Endothelial cell (in vitro differentiated cells): ENCODE results near the gene KLK14. TPM values are rescaled to one million over a fixed set of nuclear protein-coding genes. Genes with fewer than 3 reads are reported as not detected.

Source experiments
- DNase-seq: peaks from one replicate; pipeline ENCODE4 v3.0.0; 2021; ENCODE audit warnings: low spot score
- H3K27ac Mint-ChIP-seq: one replicate; pipeline ENCODE4 v1.8.0; 2021; ENCODE audit warnings: mixed read lengths, inconsistent platforms; ENCODE audit not compliant: unreplicated experiment
- H3K27me3 Mint-ChIP-seq: one replicate; pipeline ENCODE4 v1.8.0; 2021; ENCODE audit warnings: mild to moderate bottlenecking, moderate library complexity, mixed read lengths, inconsistent platforms; ENCODE audit not compliant: unreplicated experiment
- H3K36me3 Mint-ChIP-seq: one replicate; pipeline ENCODE4 v1.8.0; 2021; ENCODE audit warnings: mild to moderate bottlenecking, low read depth, mixed read lengths, inconsistent platforms; ENCODE audit not compliant: unreplicated experiment
- H3K4me1 Mint-ChIP-seq: one replicate; pipeline ENCODE4 v1.8.0; 2021; ENCODE audit warnings: mild to moderate bottlenecking, mixed read lengths, inconsistent platforms; ENCODE audit not compliant: unreplicated experiment
- H3K4me3 Mint-ChIP-seq: one replicate; pipeline ENCODE4 v1.8.0; 2021; ENCODE audit warnings: mild to moderate bottlenecking, mixed read lengths, inconsistent platforms; ENCODE audit not compliant: unreplicated experiment
- H3K9me3 Mint-ChIP-seq: one replicate; pipeline ENCODE4 v1.8.0; 2021; ENCODE audit warnings: mixed read lengths, inconsistent platforms; ENCODE audit not compliant: unreplicated experiment
- total RNA-seq: library from RNA; stranded (reverse); fragmentation: NEBNext Ultra II Directional; extraction: Animal tissue kit (Norgen Biotek cat#: 25700); gene quantifications from one replicate; pipeline ENCODE4 v1.2.1, GENCODE V29; 2021; ENCODE audit not compliant: unreplicated experiment
- TF ChIP-seq, protein P1 (sequence below): fragments of 200-600 bp; sonication (generic); IDR thresholded peaks from one replicate; pipeline ENCODE4 v1.5.0; 2021; ENCODE audit warnings: antibody characterized with exemption; ENCODE audit not compliant: unreplicated experiment

Gene KLK14
- total RNA-seq, 1 donor from 2014 or later = not detected

- Mint-ChIP-seq H3K4me3 (peak overlapping the region; percentile 84), H3K36me3 (no peaks in the 10 kb centered on the region), H3K27me3 (peaks cover 5% of the 10 kb centered on the region), H3K9me3 (no peaks in the 10 kb centered on the region), H3K27ac (no peak overlapping the region), H3K4me1 (peaks cover 3% of the 10 kb centered on the region)
- DNase-seq = no peak
- TF ChIP-seq, protein P1, sequence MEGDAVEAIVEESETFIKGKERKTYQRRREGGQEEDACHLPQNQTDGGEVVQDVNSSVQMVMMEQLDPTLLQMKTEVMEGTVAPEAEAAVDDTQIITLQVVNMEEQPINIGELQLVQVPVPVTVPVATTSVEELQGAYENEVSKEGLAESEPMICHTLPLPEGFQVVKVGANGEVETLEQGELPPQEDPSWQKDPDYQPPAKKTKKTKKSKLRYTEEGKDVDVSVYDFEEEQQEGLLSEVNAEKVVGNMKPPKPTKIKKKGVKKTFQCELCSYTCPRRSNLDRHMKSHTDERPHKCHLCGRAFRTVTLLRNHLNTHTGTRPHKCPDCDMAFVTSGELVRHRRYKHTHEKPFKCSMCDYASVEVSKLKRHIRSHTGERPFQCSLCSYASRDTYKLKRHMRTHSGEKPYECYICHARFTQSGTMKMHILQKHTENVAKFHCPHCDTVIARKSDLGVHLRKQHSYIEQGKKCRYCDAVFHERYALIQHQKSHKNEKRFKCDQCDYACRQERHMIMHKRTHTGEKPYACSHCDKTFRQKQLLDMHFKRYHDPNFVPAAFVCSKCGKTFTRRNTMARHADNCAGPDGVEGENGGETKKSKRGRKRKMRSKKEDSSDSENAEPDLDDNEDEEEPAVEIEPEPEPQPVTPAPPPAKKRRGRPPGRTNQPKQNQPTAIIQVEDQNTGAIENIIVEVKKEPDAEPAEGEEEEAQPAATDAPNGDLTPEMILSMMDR = no peak
Measured at GRCh38 chr19:51065221-51065960, 17.3 kb downstream of the KLK14 start.

DNA sequence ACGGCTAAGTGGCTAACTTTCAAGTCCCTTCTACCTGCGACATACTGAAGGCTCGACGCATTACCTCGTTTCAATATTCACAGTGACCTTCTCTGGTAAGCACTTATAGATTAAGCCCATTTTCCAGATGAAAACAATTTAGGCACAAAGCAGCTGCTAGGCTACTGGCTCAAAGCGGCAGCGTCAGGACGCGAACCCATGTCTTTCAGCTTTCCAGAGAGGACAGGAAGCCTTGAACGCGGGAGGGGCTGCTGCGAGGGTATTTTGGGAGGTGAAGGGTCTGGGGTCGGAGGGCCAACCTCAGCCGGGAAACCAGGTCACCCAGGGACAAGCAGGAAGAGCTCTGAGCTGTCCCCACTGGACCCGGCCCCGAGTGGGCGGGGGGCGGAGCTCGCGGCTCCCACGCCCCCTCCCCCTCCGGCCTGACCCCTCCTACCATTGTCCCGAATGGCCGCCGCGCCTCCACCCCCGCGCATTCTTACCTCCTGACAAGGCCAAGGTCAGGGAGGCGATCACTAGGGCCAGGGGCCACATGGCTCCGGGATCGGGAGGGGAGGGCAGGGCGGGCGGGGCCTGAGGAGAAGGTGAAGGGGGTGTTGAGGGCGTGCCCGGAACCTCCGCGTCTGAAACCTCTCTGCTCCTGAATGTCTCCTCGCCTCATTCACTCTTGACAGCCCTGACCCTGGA lies 18.0 kb downstream of the KLK14 start, which contains the start of gene KLK13:
Gene KLK13 (minus strand): TSS at position 559 of the 687 bp plus-strand sequence. CDS start 25 bp downstream, at position 534.
- no peaks in the 10 kb centered on the region for H3K9me3 Mint-ChIP-seq
- peaks cover 3% of the 10 kb centered on the region for H3K4me1 Mint-ChIP-seq
- peak within 1 kb of the TSS; percentile 84 for H3K4me3 Mint-ChIP-seq
- H3K27ac Mint-ChIP-seq = no peak within 1 kb of the TSS
- peak; percentile 18 for DNase-seq
- TF ChIP-seq, protein P1 = no peak
- peaks cover 7% of the 10 kb centered on the region for H3K27me3 Mint-ChIP-seq
- H3K36me3 Mint-ChIP-seq = no peaks in the 10 kb centered on the region

DNA sequence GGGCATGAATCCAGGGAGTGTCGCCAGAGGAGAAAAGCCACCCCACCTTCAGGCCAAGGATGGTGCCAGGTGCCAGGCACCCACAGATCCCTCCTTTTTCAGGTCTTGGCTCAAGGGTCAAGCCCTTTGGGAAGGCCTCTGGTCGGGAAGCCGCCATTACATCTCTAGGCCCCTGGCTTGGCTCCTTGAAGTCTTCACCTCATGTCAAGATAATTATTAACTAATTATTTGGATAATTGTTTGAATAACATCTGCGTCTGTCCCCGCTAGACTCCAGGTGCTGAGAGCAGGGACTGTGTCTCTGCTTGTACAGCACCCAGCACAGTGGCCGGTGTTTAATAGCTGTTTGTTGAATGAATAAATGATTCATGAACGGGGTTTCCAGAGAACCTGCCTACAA lies 19.0 kb downstream of the KLK14 start:
- no peak for DNase-seq
- Mint-ChIP-seq H3K4me3 (peak overlapping the region; percentile 65), H3K36me3 (no peaks in the 10 kb centered on the region), H3K27ac (no peak overlapping the region), H3K4me1 (peaks cover 3% of the 10 kb centered on the region), H3K27me3 (peaks cover 9% of the 10 kb centered on the region), H3K9me3 (no peaks in the 10 kb centered on the region)
- TF ChIP-seq, protein P1 = no peak

DNA sequence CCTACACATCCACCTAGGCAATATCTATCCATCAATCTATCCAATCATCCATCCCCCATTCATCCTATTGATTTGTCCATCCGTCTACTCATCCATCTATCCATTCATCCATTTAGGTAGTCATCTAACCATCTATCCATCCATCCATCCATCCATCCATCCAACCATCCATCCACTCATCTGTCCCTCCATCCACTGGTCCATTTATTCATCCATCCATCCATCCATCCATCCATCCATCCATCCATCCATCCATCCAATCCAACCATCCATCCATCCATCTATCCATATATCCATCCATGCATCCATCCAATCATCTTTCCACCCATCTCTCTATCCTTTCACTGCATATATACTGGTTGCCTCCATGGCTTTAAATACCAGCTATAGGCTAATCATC lies 21.7 kb downstream of the KLK14 start:
- Mint-ChIP-seq H3K4me1 (peaks cover 2% of the 10 kb centered on the region), H3K27ac (no peak overlapping the region), H3K27me3 (peaks cover 6% of the 10 kb centered on the region), H3K9me3 (no peaks in the 10 kb centered on the region), H3K4me3 (no peak overlapping the region), H3K36me3 (no peaks in the 10 kb centered on the region)
- TF ChIP-seq, protein P1 = no peak
- no peak for DNase-seq

DNA sequence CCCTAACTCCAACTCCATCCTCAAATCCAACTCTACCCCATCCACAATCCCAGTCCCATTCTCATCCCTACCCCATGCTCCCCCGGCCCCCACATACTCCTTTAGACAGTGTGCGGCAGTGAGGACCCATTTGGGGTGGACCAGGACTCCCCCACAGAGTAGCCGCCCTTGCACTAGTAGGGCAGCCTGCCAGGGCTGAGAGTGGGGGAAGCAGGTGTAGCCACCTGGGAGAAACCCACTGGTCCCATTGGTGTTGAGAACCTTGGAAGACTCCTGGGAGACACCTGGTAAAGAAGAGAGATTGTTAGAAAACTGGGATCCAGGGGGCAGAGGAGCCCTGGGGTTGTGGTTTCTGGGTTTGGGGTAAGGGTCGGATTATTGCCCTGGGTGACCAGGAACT lies 22.4 kb downstream of the KLK14 start:
- Mint-ChIP-seq H3K4me1 (no peaks in the 10 kb centered on the region), H3K36me3 (no peaks in the 10 kb centered on the region), H3K27me3 (peaks cover 6% of the 10 kb centered on the region), H3K4me3 (no peak overlapping the region), H3K9me3 (no peaks in the 10 kb centered on the region), H3K27ac (no peak overlapping the region)
- TF ChIP-seq, protein P1 = no peak
- DNase-seq = no peak
